PC-3 (cell line): ENCODE data around the gene ACAP3. TPM values are rescaled to one million over a fixed set of nuclear protein-coding genes. Genes with fewer than 3 reads are reported as not detected.

ENCODE experiments used
- ATAC-seq: fragments of 200-7000 bp; cut with Tn5 transposase; 2 replicates; pipeline ENCODE4 v1.9.1; 2020; ENCODE audit warnings: mild to moderate bottlenecking, moderate library complexity
- BruUV-seq: library from RNA; stranded (reverse); fragments of 400-500 nt; replicated peaks from 2 replicates; lab custom pipeline; 2021; lab: Mats Ljungman, UMichigan
- CTCF ChIA-PET: fragments of 300-600 bp; sonication (Branson Sonifier 250); formaldehyde crosslinking; loops from one replicate; lab custom pipeline; 2022; ENCODE audit warnings: antibody characterized with exemption; lab: Charles Lee
- POLR2A ChIA-PET: fragments of 300-600 bp; sonication (Branson Sonifier 250); formaldehyde crosslinking; loops from one replicate; lab custom pipeline; 2022; ENCODE audit warnings: antibody characterized with exemption; ENCODE audit not compliant: unreplicated experiment; lab: Charles Lee
- DNase-seq: peaks from one replicate; pipeline ENCODE4 v3.0.0-alpha.2; 2015
- H2AFZ ChIP-seq: fragments of 300-600 bp; sonication (generic); 2 replicates; pipeline ENCODE4 v1.6.0; 2016; ENCODE audit warnings: antibody characterized with exemption, low read length
- H3F3A ChIP-seq: fragments of 300-600 bp; sonication (generic); one replicate; pipeline ENCODE4 v1.6.0; 2017; ENCODE audit warnings: antibody characterized with exemption, low read length, control low read depth, mild to moderate bottlenecking; ENCODE audit not compliant: unreplicated experiment
- H3K27ac ChIP-seq: fragments of 300-600 bp; sonication (generic); 2 replicates; pipeline ENCODE4 v1.5.1; 2016; ENCODE audit warnings: mild to moderate bottlenecking, low read length
- H3K27me3 ChIP-seq: fragments of 300-600 bp; sonication (generic); 2 replicates; pipeline ENCODE4 v1.6.1; 2016; ENCODE audit warnings: low read length, mixed read lengths
- H3K36me3 ChIP-seq: fragments of 300-600 bp; sonication (generic); 2 replicates; pipeline ENCODE4 v1.6.1; 2016; ENCODE audit warnings: low read depth, mixed run types, low read length, mixed read lengths
- H3K4me1 ChIP-seq: fragments of 300-600 bp; sonication (generic); 2 replicates; pipeline ENCODE4 v1.5.1; 2016; ENCODE audit warnings: low read length; ENCODE audit not compliant: insufficient read depth
- H3K4me2 ChIP-seq: fragments of 300-600 bp; sonication (generic); 2 replicates; pipeline ENCODE4 v1.6.0; 2016; ENCODE audit warnings: low read length
- H3K4me3 ChIP-seq: fragments of 300-600 bp; sonication (generic); 2 replicates; pipeline ENCODE4 v1.5.1; 2016; ENCODE audit warnings: mild to moderate bottlenecking, low read length, mixed read lengths
- H3K79me2 ChIP-seq: fragments of 300-600 bp; sonication (generic); 2 replicates; pipeline ENCODE4 v1.6.1; 2017; ENCODE audit warnings: low read length, mixed read lengths
- H3K9ac ChIP-seq: fragments of 300-600 bp; sonication (generic); 2 replicates; pipeline ENCODE4 v1.6.0; 2016; ENCODE audit warnings: mild to moderate bottlenecking, low read length
- H3K9me2 ChIP-seq: fragments of 300-600 bp; sonication (generic); replicated peaks from 2 replicates; pipeline ENCODE4 v1.6.1; 2016; ENCODE audit warnings: mixed run types, low read length, mixed read lengths
- H3K9me3 ChIP-seq: fragments of 300-600 bp; sonication (generic); 2 replicates; pipeline ENCODE4 v1.6.1; 2016; ENCODE audit warnings: low read length, mixed read lengths
- H4K20me1 ChIP-seq: fragments of 300-600 bp; sonication (generic); 2 replicates; pipeline ENCODE4 v1.6.1; 2016; ENCODE audit warnings: low read length, mixed read lengths
- CTCF ChIP-seq: fragments of 300-600 bp; sonication (generic); conservative IDR thresholded peaks from 2 replicates; pipeline ENCODE4 v1.5.1; 2017; ENCODE audit warnings: antibody characterized with exemption, low read depth, mild to moderate bottlenecking, low read length
- EZH2 ChIP-seq: fragments of 300-600 bp; sonication (generic); IDR thresholded peaks from one replicate; pipeline ENCODE4 v1.6.1; 2017; ENCODE audit warnings: antibody characterized with exemption, mild to moderate bottlenecking, low read length; ENCODE audit not compliant: unreplicated experiment
- EZH2phosphoT487 ChIP-seq: fragments of 300-600 bp; sonication (generic); IDR thresholded peaks from 2 replicates; pipeline ENCODE4 v1.6.1; 2018; ENCODE audit warnings: mild to moderate bottlenecking, antibody characterized with exemption, low read length, borderline replicate concordance
- intact Hi-C: fragments of 100-400 bp; cut with micrococcal nuclease; formaldehyde crosslinking; loops from 2 replicates; pipeline ENCODE4 v1.9.0; 2023
- total RNA-seq: library from RNA; depleted of rRNA; stranded (reverse); fragments of >200 nt; gene quantifications from 2 replicates; pipeline ENCODE4 v1.2.3, GENCODE V29; 2014

Gene ACAP3
- total RNA-seq, 1 experiment from 2014 or later, result 116 TPM

GRCh38 chr1:1245817-1246576, 61.7 kb downstream of the ACAP3 start:
- DNase-seq, result no peak
- Histone ChIP-seq H3K4me1 (no peaks in the 10 kb centered on the region), H2AFZ (no peak overlapping the region), H3K9me2 (no peaks in the 10 kb centered on the region), H3K4me2 (no peak overlapping the region), H3K79me2 (no peaks in the 10 kb centered on the region), H3K36me3 (no peaks in the 10 kb centered on the region), H4K20me1 (no peaks in the 10 kb centered on the region), H3K27ac (no peak overlapping the region), H3K4me3 (no peak overlapping the region), H3K9ac (no peak overlapping the region), H3K27me3 (no peaks in the 10 kb centered on the region), H3F3A (no peaks in the 10 kb centered on the region), H3K9me3 (no peaks in the 10 kb centered on the region)
- TF ChIP-seq CTCF, result no peak
- no peak for TF ChIP-seq EZH2phosphoT487
- no peak for TF ChIP-seq EZH2
- ChIA-PET CTCF (no interaction called here), POLR2A (no interaction called here)
- no TSS peak for BruUV-seq
- intact Hi-C loops, result no loop called here
- no peak for ATAC-seq

- Histone ChIP-seq H3K4me2 (no peak overlapping the region), H3K27me3 (no peaks in the 10 kb centered on the region), H3K4me1 (no peaks in the 10 kb centered on the region), H3K36me3 (no peaks in the 10 kb centered on the region), H3K9me3 (no peaks in the 10 kb centered on the region), H3K9me2 (no peaks in the 10 kb centered on the region), H4K20me1 (no peaks in the 10 kb centered on the region), H2AFZ (no peak overlapping the region), H3K27ac (no peak overlapping the region), H3F3A (no peaks in the 10 kb centered on the region), H3K79me2 (no peaks in the 10 kb centered on the region), H3K4me3 (no peak overlapping the region), H3K9ac (no peak overlapping the region)
- intact Hi-C loops, result no loop called here
- TF ChIP-seq EZH2 (no peak), EZH2phosphoT487 (no peak), CTCF (no peak)
- ATAC-seq, result no peak
- CTCF ChIA-PET, result no interaction called here
- BruUV-seq, result no TSS peak
- POLR2A ChIA-PET, result no interaction called here
- no peak for DNase-seq
These were observed 62.4 kb downstream of the ACAP3 start for GRCh38 chr1:1245178-1245816.

- Histone ChIP-seq H3K79me2 (no peaks in the 10 kb centered on the region), H3F3A (no peaks in the 10 kb centered on the region), H3K4me1 (peaks cover 8% of the 10 kb centered on the region), H3K9me2 (no peaks in the 10 kb centered on the region), H4K20me1 (no peaks in the 10 kb centered on the region), H3K4me3 (no peak overlapping the region), H3K27ac (no peak overlapping the region), H3K27me3 (no peaks in the 10 kb centered on the region), H3K9me3 (no peaks in the 10 kb centered on the region), H3K4me2 (no peak overlapping the region), H3K9ac (no peak overlapping the region), H3K36me3 (no peaks in the 10 kb centered on the region), H2AFZ (no peak overlapping the region)
- CTCF ChIA-PET, result no interaction called here
- intact Hi-C loops, result no loop called here
- BruUV-seq, result no TSS peak
- no peak for TF ChIP-seq EZH2phosphoT487
- no peak for TF ChIP-seq CTCF
- no peak for TF ChIP-seq EZH2
- DNase-seq (no peak), ATAC-seq (no peak)
- POLR2A ChIA-PET, result no interaction called here
These were observed 63.4 kb downstream of the ACAP3 start for GRCh38 chr1:1244192-1244811.
